Neural crest cell (in vitro differentiated cells): ENCODE data around the gene ABI3. TPM values are rescaled to one million over a fixed set of nuclear protein-coding genes. Genes with fewer than 3 reads are reported as not detected.
A peak's percentile ranks its signal among the peaks of the same experiment; 100 is the strongest.

Source experiments
- DNase-seq: peaks from one replicate; pipeline ENCODE4 v3.0.0; 2021; ENCODE audit warnings: low read depth, mixed read lengths, low spot score
- H3K27ac Mint-ChIP-seq: one replicate; pipeline ENCODE4 v1.8.0; 2021; ENCODE audit warnings: mild to moderate bottlenecking, mixed read lengths; ENCODE audit not compliant: unreplicated experiment
- H3K27me3 Mint-ChIP-seq: 2 replicates; pipeline ENCODE4 v1.8.0; 2021; ENCODE audit warnings: low read depth, mild to moderate bottlenecking, mixed read lengths
- H3K36me3 Mint-ChIP-seq: 2 replicates; pipeline ENCODE4 v1.8.0; 2021; ENCODE audit warnings: low read depth, mild to moderate bottlenecking, mixed read lengths
- H3K4me1 Mint-ChIP-seq: 2 replicates; pipeline ENCODE4 v1.8.0; 2021; ENCODE audit warnings: mixed read lengths
- H3K4me3 Mint-ChIP-seq: one replicate; pipeline ENCODE4 v1.8.0; 2021; ENCODE audit warnings: mild to moderate bottlenecking, mixed read lengths
- H3K9me3 Mint-ChIP-seq: 2 replicates; pipeline ENCODE4 v1.8.0; 2021; ENCODE audit warnings: mixed read lengths
- total RNA-seq: library from RNA; stranded (reverse); gene quantifications from 2 replicates; pipeline ENCODE4 v1.2.1, GENCODE V29; 2021
- TF ChIP-seq, protein P1 (sequence below): fragments of 200-600 bp; sonication (generic); conservative IDR thresholded peaks from 2 replicates; pipeline ENCODE4 v1.5.0; 2021; ENCODE audit warnings: antibody characterized with exemption, mild to moderate bottlenecking

Gene ABI3
- total RNA-seq, 1 donor from 2014 or later, result 1.0 TPM

DNA sequence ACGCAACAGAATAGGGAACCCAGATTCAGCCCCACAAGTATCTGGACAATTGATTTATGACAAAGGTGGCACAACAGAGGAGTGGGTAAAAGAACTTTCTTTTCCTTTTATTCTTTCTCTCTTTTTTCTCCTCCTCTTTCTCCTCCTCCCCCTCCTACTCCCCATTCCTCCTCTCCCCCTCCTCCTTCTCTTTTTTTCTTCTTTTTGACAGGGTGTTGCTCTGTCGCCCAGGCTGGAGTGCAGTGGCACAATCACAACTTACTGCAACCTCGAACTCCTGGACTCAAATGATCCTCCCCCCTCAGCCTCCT is 16.3 kb upstream of the ABI3 start:
- H3K4me3 Mint-ChIP-seq, result peak overlapping the region; percentile 98

DNA sequence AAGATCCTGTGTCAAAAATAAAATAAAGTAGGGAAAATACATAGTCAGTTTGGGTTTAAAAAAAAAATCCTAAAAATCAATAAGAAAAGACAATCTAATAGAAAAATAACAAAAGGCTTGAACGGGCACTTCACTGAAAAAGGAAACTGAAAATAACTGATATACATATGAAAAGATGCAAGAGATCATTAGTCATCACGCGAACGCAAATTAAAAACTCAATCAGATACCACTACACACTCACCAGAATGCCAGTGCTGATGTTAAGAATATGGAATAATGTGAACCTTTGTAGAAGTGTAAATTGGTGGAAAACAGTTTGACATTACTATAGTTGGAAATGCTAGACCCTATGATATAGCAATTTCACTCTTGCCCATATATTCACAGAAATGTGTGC is 14.8 kb upstream of the ABI3 start:
- peaks cover 2% of the 10 kb centered on the region for H3K36me3 Mint-ChIP-seq
- no peaks in the 10 kb centered on the region for H3K9me3 Mint-ChIP-seq
- TF ChIP-seq, protein P1, sequence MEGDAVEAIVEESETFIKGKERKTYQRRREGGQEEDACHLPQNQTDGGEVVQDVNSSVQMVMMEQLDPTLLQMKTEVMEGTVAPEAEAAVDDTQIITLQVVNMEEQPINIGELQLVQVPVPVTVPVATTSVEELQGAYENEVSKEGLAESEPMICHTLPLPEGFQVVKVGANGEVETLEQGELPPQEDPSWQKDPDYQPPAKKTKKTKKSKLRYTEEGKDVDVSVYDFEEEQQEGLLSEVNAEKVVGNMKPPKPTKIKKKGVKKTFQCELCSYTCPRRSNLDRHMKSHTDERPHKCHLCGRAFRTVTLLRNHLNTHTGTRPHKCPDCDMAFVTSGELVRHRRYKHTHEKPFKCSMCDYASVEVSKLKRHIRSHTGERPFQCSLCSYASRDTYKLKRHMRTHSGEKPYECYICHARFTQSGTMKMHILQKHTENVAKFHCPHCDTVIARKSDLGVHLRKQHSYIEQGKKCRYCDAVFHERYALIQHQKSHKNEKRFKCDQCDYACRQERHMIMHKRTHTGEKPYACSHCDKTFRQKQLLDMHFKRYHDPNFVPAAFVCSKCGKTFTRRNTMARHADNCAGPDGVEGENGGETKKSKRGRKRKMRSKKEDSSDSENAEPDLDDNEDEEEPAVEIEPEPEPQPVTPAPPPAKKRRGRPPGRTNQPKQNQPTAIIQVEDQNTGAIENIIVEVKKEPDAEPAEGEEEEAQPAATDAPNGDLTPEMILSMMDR, result no peak
- H3K4me3 Mint-ChIP-seq, result peak overlapping the region; percentile 10
- no peak overlapping the region for H3K27ac Mint-ChIP-seq
- peaks cover 22% of the 10 kb centered on the region for H3K27me3 Mint-ChIP-seq
- H3K4me1 Mint-ChIP-seq, result peaks cover 30% of the 10 kb centered on the region
- no peak for DNase-seq

More for the DNA sequence above, 16.3 kb upstream of the ABI3 start:
- Mint-ChIP-seq H3K4me1 (peaks cover 32% of the 10 kb centered on the region), H3K9me3 (no peaks in the 10 kb centered on the region), H3K27me3 (peaks cover 29% of the 10 kb centered on the region), H3K36me3 (peaks cover 2% of the 10 kb centered on the region), H3K27ac (no peak overlapping the region)
- TF ChIP-seq, protein P1, result no peak
- no peak for DNase-seq

DNA sequence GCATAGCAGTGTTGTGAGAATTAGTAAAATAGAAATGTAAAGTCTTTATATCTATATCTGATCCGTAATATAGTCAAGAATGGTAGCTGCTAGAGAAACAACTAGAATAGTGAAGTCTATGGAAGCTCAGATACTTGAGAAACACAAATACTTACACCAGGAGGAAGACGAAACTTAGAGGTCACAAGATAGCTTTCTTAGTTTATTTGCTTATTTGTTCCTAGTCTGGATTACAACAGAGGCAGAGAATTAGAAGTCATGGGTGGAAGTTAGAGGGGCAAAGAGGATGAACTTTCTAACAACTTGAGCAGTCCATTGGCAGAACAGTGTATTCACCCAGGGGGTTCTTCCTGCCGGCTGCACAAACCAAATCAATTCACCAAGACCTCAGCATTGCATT is 14.0 kb upstream of the ABI3 start:
- H3K9me3 Mint-ChIP-seq, result no peaks in the 10 kb centered on the region
- no peak overlapping the region for H3K4me3 Mint-ChIP-seq
- H3K4me1 Mint-ChIP-seq, result peaks cover 25% of the 10 kb centered on the region
- H3K27me3 Mint-ChIP-seq, result peaks cover 22% of the 10 kb centered on the region
- peaks cover 2% of the 10 kb centered on the region for H3K36me3 Mint-ChIP-seq
- TF ChIP-seq, protein P1, result no peak
- no peak for DNase-seq
- no peak overlapping the region for H3K27ac Mint-ChIP-seq

DNA sequence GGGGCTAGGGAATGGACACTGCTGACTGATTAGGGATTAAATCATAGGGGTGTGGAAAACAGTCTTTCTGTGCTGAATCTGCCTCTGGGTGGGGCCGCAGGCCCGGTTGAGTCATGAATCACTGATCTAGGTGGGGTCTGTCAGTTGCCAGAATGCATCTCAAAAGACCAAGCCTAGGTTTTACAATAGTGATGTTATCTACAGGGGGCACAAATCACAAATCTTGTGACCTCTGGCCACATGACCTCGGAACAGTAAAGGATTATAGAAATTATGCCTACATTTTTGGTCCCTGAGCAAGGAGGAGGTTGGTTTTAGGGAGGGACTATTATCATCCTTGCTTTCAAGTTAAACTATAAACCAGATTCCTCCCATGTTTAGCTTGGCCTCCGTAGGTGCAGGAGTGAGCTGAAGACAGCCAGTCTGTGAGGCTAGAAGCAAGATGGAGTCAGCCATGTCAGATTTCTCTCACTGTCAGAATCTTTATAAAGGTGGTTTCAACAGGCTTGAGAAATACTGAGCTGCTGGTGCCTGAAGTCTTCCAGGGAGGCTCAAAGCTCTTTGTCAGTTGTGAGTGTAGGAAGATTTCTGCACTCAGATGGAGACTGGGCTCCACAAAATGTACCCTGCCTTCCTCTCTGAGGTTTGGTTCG is 13.0 kb upstream of the ABI3 start:
- TF ChIP-seq, protein P1, result no peak
- peaks cover 20% of the 10 kb centered on the region for H3K4me1 Mint-ChIP-seq
- peaks cover 2% of the 10 kb centered on the region for H3K36me3 Mint-ChIP-seq
- no peaks in the 10 kb centered on the region for H3K9me3 Mint-ChIP-seq
- H3K4me3 Mint-ChIP-seq, result peak overlapping the region; percentile 22
- DNase-seq, result no peak
- peaks cover 20% of the 10 kb centered on the region for H3K27me3 Mint-ChIP-seq
- H3K27ac Mint-ChIP-seq, result no peak overlapping the region

DNA sequence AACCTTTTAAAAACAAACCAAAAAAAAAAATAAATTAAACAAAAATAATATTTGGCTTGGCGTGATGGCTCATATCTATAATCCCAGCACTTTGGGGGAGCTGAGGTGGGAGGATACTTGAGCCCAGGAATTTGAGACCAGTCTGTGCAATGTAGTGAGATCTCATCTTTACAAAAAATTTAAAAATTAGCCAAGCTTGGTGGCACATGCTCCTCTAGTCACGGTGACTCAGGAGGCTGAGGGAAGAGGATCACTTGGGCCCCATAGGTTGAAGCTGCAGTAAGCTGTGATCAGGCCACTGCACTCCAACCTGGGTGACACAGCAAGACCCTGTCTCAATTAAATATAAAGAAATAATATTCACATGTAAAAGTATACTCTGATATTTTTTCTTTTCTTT is 12.3 kb upstream of the ABI3 start:
- H3K9me3 Mint-ChIP-seq, result no peaks in the 10 kb centered on the region
- H3K36me3 Mint-ChIP-seq, result no peaks in the 10 kb centered on the region
- no peak overlapping the region for H3K4me3 Mint-ChIP-seq
- TF ChIP-seq, protein P1, result no peak
- no peak overlapping the region for H3K27ac Mint-ChIP-seq
- no peak for DNase-seq
- H3K27me3 Mint-ChIP-seq, result peaks cover 20% of the 10 kb centered on the region
- H3K4me1 Mint-ChIP-seq, result peaks cover 14% of the 10 kb centered on the region
